IPS-18c (cell line): ENCODE results near the gene XXYLT1.
"Not testable (repeated sequence)": the region's sequence is repeated elsewhere in the genome, so short reads cannot be mapped to it uniquely, and the experiment has no call there.

Experiments
- H3K4me3 ChIP-seq: 2 replicates; pipeline ENCODE4 v1.7.0; 2013; ENCODE audit warnings: low read depth, mild to moderate bottlenecking, low read length, moderate library complexity; ENCODE audit not compliant: insufficient read depth
- H3K9me3 ChIP-seq: one replicate; pipeline ENCODE4 v1.6.1; 2013; ENCODE audit warnings: mild to moderate bottlenecking, low read length, moderate library complexity; ENCODE audit not compliant: control insufficient read depth, insufficient read depth

Gene XXYLT1

DNA sequence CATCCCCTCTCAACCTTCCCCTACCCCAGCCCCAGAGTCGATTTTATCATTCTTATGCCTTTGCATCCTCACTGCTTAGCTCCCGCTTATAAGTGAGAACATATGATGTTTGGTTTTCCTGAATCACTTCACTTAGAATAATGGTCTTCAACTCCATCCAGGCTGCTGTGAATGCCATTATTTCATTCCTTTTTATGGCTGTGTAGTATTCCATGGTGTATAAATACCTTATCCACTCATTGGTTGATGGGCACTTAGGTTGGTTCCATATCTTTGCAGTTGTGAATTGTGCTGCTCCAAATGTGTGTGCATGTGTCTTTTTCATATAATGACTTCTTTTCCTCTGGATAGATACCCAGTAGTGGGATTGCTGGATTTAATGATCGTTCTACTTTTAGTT is 233.4 kb downstream of the XXYLT1 start:
- H3K4me3 ChIP-seq, H3K9me3 ChIP-seq: not testable (repeated sequence)

DNA sequence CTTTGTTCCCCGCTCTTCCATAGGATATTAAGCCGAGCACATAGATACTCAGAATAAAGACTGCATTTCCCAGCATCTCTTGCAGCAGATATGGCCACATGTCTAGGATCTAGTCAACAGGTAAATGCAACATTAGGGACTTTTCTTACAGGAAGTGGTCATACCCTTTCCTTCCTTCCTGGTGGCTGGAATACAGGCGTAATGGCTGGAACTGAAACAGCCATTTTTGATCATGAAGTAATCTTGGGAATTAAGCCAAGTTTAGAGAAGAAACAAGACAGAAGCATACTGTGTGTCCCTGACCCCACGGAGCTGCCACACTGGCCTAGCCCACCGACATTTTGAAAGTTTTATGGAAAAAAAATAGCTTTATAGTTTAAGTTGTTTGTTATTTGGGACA is 234.0 kb downstream of the XXYLT1 start:
- H3K9me3 ChIP-seq: no peaks in the 10 kb centered on the region

DNA sequence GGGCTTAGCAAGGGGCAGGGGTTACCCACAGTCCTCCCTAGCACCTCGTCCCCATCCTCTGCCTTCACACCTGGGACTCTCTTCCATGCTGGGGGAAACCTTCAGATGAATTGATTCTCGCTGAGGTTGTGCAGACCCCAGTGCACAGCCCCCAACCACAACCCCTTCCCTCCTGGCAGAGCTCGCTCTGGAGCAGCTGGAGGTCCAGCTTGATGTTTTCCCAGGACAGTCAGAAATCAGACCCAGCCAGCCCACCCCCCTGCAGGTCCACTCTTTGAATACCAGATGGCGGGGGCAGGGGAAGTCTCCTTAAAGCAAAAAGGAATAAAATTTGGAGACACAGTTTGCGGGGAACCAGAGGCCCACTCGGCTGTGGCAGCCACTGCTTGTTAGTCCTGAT is 234.4 kb downstream of the XXYLT1 start:
- Histone ChIP-seq H3K9me3 (no peaks in the 10 kb centered on the region), H3K4me3 (no peak overlapping the region)

More for the DNA sequence above, 234.0 kb downstream of the XXYLT1 start:
- H3K4me3 ChIP-seq: no peak overlapping the region

DNA sequence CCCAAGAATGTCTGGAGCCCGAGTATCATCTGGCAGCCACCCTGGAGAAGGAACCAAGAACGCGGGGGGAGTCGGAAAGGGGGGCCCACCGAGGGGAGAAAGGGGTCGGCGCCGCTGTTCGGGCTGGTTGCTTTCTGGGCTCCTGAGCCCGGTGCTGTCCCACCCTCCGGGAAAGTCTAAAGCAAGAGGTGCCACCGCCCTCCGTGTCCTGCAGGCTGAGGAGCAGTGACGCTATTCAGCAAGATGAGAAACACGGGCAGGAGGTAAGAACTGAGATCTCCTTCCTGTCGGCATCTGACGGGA is 234.8 kb downstream of the XXYLT1 start:
- Histone ChIP-seq H3K9me3 (no peaks in the 10 kb centered on the region), H3K4me3 (no peak overlapping the region)

DNA sequence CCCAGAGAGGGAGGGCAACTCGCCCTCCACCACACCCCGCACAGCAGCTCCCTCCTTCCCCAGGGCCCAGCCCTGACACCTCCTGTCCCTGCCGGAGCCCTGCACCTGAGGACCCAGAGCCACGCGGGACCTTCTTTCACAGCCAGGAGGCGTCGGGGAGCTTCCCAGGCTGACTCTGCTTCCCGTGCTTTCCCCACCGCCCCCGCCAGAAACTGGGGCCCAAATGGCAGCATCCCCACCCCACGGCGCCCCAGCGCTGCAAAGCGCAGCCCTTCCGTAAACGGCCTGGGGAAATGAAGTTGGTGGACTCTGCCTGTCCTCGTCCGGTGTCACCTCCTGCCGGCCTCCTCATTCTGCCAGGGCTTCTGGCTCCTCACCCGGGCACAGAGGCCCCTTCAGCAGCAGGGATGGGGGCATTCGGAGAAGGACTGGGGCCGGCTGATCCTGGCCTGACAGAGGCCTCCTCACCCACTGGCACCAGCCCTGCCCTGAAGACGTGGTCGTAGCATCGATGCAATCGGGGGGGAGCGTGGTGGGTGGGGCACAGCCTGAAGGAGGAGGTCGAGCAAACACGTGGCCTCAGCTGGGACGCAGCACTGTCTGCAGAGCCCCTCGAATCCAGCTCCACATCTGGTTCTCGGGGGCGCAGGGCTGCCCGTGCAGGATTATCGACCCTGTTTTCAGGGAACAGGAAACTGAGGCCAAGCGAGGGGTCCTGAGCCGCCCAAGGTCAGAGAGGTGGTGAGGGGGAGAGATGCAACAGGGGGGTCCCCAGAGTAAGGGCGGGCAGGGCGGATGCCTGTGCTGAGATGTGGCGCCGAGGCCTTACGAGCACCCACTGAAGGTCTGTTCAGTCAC is 235.4 kb downstream of the XXYLT1 start:
- Histone ChIP-seq H3K4me3 (no peak overlapping the region), H3K9me3 (no peaks in the 10 kb centered on the region)

DNA sequence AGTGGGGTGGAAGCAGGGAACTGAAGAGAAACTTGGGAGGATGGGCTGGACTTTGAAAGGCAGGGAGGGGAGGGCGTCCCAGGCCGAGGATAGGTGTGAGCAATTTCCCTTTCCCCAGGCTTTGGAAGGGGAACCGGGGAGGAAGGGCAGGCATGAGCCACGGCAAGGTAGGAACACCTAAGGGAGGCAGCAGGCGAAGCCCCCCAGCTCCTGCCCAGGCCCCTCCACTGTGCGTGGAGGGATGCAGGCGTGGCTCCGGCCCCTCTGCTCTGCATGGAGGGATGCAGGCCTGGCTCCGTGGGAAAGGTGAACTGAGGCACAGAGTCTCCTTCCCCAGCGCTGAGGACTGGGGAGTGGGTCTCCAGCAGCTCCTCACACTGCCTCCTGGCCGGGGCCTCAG is 236.4 kb downstream of the XXYLT1 start:
- no peak overlapping the region for H3K4me3 ChIP-seq
- H3K9me3 ChIP-seq: no peaks in the 10 kb centered on the region

DNA sequence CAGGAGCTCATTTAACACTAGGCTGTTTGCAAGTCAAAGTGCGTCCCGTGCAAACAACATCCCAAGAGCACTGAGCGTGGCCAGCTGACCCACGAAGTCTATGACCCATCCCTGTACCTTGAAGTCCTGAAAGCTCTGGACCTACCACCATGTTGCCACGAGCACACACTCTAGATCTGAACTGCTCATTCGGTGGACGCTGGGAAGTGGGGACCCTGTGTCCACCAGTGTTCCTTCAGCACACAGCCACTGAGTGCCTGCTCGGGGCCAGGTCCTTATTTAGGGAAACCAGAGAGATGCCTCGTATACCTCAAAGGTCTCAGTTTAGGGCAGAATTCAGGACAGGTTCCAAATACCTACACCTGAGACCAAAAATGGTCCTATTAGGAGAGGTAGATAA is 236.9 kb downstream of the XXYLT1 start:
- H3K4me3 ChIP-seq: no peak overlapping the region
- H3K9me3 ChIP-seq: no peaks in the 10 kb centered on the region

DNA sequence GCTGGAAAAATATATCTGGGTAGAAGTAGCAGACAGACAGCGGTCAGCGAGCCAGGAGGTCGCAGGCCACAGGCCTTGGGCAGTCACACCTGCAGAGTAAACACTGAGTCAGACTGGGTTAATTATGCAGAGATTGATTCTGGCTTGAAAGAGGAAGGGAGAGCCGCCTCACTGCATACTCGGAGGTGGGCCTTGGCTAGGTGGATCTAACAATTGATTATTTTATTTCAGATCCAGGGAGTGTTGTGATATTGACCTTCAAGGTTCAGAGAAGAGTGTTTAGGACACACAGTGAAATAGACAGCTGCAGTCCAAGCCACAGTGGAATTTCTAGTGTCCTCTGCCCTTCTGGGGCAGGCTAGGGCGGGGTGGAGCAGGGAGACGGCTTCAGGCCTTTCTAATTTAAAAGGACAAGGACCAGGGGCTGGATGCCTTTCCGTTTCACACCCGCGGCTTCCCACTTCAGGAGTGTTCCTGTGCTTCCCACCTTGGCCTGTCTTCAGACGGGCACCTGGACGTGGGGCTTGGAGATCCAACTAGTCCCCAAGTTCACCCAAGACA is 237.3 kb downstream of the XXYLT1 start:
- Histone ChIP-seq H3K9me3 (no peaks in the 10 kb centered on the region), H3K4me3 (no peak overlapping the region)

DNA sequence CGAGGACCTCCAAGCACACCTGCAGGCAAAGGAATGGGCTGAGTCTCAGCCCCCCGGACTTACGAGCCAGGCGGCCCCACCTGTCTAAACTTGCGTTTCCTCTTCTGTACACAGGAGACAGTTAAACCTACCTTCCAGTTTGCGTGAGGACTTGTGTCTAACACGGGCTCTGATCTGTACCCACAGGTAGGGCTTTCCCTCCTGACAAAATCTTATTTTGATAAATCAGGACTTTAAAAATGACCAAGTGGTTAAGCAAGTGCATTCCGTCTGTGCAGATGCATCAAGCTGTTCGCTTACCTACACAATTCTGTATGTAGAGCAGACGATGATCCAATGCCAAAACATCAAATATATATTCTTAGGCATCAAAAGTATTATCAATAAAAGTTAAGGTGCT is 238.0 kb downstream of the XXYLT1 start:
- Histone ChIP-seq H3K4me3 (no peak overlapping the region), H3K9me3 (no peaks in the 10 kb centered on the region)

DNA sequence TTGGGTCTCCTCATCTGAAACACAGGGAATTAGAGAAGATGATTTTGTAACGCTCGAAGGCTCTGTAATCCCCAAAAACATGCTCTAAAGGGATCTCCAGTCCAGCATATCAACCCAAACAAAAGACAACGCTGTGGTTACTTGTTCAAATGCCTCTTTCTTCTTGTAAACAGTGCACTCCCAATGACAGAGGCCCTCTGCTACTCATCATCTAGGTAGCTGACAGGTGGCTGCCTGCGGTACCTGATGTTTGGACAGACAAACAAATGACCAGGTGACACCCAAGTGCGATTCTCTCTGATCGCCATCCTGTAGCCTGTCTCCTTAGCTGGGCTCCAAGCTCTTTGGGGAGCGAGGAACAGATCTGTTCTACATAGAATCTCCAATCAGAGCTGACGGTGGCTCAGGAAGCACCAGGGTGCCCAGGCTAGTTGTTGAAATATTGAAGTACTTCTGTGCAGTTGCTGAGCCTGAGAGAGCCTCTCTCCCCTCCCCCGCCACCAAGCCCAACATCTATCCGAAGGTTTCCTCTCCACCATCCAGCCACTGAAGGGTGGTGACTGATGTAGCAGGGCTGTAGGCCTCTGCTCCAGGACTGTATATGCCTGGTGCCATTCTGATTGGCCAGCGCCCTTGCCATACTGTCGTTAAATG is 238.7 kb downstream of the XXYLT1 start:
- Histone ChIP-seq H3K4me3 (no peak overlapping the region), H3K9me3 (no peaks in the 10 kb centered on the region)

DNA sequence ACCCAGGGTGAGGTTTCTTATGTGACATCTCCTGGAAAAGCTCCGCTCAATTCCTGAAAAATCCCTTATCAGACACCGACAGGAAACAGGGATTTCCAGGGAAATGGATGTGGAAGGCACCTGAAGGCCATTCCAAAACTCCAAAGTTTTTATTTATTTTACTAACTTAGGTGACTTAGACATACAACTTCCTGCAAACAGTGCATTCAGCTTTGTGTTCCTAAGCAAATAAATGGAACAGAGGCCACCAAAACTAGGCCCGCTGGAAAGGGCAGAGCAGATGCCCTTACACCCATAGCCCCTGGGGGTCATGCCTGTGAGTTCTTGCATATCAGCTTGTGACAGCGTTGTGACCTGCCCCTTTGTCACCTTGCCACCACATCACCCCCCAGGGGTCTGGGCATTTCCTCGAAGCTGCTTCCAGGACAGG is 239.4 kb downstream of the XXYLT1 start:
- Histone ChIP-seq H3K4me3 (no peak overlapping the region), H3K9me3 (no peaks in the 10 kb centered on the region)

DNA sequence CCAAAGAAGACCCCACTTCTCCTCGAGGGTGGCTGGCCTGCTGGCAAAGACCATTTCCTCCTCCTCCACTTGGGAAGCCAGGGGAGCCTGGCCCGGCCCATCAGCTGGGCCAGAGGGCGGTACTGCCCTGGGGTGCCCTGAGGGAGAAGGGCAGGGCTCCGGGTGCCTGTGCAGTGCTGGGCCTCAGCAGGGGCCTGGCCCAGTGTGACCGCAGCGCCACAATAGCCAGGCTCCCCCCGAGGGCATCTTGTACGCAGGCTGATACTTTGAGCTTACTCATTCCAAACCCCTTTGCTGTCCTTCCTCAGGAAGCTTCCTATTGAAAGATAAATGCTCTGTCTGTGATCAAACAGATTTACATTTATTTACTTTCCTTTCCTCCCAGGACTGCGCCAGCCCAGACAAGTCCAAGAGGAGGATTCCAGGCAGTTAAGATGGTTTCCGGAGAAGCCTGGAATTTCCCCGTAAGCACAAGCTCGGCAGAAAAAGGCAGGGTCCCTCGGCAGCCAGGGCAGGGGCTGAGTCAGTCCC is 240.1 kb downstream of the XXYLT1 start:
- H3K9me3 ChIP-seq: no peaks in the 10 kb centered on the region

DNA sequence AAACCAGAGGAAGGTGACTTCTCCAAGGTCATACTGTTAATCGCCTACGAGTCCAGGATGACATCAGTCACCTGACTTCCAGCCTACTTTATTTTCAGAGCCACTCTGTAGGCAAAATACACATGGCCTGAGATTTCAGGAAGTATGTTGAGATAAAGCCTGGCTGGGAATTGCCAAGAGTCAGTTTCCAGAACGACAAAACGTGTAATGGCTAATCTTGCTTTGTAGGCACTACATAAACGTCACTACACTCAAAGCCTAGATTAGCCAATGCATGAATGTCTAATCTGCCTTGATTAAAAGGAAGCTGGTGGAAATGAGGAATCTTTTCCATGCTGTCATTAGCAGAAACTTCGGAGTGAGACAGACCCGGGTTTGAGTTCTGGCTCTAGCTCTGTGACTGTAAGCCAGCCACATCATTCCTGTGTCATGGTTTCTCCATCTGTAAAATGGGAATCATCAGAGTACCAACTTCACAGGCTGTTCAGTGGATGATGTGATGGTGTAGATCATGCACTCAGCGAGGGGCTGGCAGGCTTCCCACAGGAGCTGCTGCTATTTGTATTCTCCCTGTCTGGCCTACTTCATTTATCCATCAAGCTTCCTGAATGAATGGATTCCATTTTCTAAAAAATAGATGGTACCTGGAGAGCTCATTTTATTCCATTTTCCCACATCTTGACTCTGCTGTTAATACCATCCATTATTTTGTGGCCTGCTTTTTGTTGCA is 241.9 kb downstream of the XXYLT1 start:
- Histone ChIP-seq H3K4me3 (no peak overlapping the region), H3K9me3 (no peaks in the 10 kb centered on the region)

More for the DNA sequence above, 240.1 kb downstream of the XXYLT1 start:
- H3K4me3 ChIP-seq: no peak overlapping the region

DNA sequence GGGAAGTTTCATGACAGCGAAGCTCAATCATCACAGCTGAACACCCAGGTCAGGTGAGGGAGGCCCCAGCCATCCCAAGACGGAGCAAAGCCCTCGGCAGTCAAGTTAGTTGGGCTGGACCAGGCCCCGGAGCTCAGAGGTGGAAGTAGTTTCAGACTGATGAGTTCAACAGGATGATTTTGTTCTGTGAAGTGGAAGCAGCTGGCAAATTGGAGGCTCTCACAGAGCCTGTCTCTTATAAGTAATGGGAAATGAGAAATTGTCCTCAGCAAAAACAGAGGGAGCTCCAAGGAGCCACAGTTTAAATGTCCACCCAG is 245.1 kb downstream of the XXYLT1 start:
- H3K4me3 ChIP-seq: no peak overlapping the region
- no peaks in the 10 kb centered on the region for H3K9me3 ChIP-seq

DNA sequence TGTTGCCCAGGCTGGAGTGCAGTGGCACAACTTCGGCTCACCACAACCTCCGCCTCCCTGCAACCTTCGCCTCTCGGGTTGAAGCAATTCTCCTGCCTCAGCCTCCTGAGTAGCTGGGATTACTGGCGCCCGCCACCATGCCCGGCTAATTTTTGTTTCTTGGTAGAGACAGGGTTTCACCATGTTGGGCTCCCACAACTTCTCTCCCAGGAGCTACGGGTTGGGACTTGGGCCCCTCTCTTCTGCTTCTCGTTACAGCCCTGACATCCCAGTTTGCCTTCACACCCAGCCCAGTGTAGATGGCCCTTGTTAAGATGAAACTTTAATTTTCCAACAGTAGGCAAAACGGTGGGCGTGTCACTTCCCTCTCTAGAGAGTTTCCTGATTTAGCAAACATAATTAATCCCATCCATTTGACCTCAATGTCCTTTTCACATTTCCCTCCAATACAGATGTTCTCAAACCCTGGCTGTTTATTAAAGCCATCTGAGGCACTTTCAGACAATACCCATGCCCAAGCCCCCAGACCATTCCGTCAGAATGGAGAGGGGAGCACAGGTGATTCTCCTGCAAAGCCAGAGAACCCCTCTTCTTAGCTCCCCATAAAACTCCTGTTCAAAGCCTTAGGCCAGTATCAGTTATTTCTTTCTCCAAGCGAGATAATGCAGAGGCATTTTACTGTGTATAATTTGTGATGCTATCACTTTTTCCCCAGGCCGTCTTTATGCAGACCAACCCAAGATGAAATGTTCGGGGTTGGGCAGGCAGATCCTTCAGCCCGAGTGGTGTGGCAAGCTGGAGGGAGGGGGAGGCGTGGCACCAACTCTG is 245.7 kb downstream of the XXYLT1 start:
- no peaks in the 10 kb centered on the region for H3K9me3 ChIP-seq
- H3K4me3 ChIP-seq: no peak overlapping the region

DNA sequence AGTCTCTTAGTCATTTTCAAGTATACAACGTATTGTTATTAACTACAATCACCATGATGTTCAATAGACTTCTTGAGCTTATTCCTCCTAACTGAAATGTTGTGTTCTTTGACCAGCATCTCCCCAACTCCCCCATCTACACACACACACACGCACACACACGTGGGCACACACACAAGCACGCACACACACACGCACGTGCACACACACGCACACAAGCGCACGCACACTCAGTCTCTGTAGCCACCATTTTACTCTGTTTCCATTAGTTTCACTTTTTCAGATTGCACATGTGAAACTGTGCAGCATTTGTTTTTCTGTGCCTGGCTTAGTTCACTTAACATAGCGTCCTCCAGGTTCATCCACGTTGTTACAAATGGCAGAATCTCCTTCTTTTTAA is 247.0 kb downstream of the XXYLT1 start:
- Histone ChIP-seq H3K4me3 (no peak overlapping the region), H3K9me3 (no peaks in the 10 kb centered on the region)

DNA sequence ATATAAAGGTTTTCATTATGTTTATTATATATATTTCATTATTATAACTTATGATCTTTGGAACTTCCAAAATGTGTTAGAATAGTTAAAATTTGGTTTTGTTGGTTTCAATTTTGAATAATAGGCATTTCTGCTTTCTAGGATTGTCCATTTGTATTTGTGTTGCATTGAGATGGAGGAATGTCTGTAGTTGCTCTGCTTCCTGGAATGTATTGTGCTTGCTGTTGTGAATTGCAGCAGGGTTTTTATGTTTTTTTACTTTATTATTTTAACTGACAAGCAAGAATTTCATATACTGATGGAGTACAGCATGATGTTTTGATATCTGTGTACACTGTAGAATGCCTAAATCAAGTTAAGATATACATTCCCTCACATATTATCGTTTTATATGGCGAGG is 247.4 kb downstream of the XXYLT1 start:
- H3K4me3 ChIP-seq: no peak overlapping the region
- no peaks in the 10 kb centered on the region for H3K9me3 ChIP-seq
